ENCODE data around the gene SZRD1.
"Not testable (repeated sequence)": the region's sequence is repeated elsewhere in the genome, so short reads cannot be mapped to it uniquely, and the experiment has no call there.

SZRD1 gene, protein sequence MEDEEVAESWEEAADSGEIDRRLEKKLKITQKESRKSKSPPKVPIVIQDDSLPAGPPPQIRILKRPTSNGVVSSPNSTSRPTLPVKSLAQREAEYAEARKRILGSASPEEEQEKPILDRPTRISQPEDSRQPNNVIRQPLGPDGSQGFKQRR

DNA sequence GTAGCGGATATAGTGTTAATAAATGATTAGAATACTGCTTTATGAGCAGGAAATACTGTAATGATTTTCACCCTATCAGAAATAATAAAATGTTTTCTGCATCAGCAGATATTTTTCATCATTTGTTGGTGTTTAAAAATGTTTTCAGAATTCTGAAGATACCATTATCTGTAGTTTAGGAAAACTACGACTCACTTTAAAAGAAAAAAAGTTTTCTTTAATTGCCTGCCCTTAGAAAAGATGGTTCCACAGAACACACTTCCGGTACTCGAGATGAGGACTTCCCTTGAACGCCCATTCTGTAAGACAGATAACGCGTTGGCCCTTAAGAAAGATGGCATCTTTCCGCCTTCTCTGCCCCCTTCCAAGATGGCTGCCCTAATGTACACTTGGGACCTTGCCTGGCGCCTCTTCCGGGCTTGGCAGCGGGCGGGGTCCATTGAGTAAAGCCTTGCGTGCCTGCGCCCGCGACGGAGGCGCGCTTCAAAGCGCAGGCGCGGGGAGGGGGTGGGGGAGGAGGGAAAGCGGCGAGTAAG lies at the start of gene SZRD1:
SZRD1 (plus strand) TSS at position 521 of the 536 bp plus-strand sequence. CDS start 16 bp downstream, outside the sequence.
- peak; percentile 99 for DNase-seq

DNA sequence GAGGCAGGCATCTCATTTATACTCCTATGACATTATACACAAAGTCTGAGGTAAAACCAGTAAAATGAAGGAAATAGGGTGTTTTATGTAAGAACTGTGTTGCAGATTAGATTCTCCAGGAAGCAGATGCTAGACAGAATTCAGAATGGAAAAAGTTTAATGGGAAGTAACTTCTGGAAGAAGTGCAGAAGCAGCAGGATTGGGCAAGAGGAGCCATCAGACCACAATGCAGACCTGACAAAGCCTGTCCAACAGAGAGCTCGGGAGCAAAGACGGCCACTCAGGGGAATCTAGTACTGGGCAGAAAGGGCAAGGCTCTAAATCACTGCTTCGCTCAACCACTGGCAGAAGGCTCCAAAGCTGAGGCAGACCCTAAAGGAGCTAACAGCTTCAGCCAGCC lies 48.5 kb upstream of the SZRD1 start:
- no peak for DNase-seq

DNA sequence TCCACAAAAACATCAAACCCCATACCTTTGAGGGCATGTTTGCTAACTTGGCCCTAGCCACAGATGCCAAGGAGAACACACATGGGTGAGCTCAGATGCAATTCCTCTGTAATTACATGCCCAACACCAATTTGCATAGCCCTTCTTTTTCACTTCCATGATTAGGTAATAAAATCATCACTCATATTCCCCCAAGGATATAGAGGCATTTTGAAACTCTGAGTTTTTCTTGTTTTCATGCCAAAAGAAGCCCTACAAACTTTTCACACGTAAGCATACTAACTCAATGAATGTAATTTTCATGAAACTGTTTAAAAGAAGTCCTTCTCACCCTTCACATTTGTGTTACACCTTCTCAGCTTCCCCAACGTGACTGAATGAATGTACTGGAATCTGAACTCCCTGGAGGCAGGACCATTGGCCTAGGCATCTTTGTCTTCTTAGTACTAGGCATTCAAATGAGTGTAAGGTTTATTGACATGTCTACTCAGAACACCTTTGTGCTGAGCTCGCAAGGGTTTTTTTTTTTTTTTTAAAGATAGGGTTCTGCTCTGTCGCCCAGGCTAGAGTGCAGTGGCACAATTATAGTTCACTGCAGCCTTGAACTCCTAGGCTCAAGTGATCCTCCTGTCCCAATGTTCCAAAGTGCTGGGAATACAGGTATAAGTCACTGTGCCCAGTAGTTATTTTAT lies 45.7 kb upstream of the SZRD1 start:
- no peak for DNase-seq

DNA sequence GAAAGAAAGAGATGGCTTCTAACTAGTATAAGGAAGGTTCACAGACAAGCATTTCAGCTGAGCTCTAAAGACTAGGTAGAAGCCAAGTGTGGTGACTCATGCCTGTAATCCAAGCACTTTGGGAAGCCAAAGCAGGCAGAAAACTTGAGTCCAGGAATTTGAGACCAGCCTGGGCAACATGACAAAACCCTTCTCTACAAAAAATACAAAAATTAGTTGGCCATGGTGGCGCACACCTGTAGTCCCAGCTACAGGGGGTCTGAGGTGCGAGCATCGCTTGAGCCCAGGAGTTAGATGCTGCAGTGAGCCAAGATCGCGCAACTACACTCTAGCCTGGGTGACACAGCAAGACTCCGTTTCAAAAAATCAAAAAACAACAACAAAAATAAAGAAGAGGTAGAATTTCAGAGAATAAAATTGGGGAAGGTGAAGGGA lies 42.6 kb upstream of the SZRD1 start:
- no peak for DNase-seq

DNA sequence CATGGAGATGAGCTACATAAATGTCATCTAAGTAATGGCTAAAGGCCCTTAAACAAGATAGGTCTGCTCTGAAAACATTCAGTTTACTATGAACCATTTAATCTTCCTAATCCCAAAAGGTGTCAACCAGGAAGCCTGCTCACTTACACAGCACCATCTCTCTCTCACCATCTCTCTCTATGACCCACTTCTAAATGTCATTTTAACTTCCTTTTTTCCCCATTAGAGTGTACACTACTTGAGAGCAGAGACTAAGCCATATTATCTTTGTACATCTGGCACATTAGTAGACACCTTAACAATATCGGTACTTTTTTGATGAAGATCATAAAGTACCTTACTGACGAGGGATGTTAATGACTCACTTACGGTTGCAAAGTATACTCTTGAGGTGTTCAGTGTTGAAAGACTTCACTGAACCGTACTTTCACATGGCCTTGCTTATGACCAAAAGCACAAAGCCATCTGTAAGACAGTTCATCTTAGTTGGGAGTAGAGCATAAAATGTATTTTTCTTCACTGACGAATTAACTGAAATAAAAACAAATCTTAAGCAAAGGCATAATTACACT lies 40.1 kb upstream of the SZRD1 start:
- no peak for DNase-seq

DNA sequence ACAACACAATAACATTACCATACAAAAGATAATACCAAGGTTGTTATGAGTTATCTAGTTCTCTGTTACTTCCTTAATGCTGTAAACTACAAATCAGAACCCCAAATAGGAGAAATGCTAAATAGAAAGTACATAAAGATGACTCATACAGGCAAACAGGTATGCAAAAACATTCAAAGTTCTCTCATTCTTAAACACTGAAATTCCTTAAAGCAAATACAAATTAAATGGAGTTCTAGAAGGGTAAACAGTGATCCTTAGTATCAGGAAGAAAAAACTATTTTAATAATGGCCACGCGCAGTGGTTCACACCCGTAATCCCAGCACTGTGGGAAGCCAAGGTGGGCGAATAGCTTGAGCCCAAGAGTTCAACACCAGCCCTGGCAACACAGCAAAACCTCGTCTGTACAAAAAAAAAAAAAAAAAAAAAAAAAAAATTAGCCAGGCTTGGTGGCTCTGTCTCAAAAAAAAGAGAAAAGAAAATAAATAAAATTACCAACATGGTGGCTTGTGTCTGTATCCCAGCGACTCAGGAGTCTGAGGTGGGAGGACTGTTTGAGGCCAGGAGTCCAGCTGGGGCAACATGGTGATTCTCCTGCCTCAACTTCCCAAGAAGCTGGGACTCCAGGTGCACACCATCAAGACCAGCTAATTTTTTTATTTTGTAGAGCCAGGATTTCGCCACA lies 32.2 kb upstream of the SZRD1 start:
- no peak for DNase-seq

DNA sequence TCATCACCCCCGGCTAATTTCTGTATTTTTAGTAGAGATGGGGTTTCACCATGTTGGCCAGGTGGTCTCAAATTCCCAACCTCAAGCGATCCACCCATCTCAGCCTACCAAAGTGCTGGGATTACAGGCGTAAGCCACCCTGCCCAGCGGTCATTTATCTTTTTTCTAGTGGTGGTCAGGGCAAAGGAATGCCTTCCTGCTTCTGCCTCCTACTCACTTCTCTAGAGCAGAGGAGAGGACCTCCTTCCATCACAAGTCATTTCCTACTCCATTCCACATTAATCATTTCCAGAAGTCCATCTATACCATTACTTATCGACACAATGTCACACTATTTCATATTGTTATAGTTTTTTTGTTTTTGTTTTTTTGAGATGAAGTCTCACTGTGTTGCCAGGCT lies 28.1 kb upstream of the SZRD1 start:
- no peak for DNase-seq

DNA sequence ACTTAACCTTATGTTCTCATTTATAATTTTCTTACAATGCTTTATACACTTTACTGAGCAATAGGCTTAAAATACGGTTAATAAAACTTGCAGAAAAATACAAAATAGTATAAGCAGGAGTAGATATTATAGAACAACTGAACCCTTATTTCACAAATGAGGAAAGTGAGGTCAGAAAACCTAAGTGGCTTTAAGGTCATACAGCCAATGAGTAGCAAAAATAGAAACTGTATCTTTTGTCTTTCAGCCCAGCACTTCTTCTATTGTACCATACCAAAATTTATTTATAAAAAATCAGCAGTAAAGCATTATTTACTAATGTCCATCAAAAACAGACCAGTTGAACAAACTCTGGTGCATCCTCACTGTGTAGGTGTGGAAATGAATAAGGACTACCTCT lies 26.4 kb upstream of the SZRD1 start:
- no peak for DNase-seq

DNA sequence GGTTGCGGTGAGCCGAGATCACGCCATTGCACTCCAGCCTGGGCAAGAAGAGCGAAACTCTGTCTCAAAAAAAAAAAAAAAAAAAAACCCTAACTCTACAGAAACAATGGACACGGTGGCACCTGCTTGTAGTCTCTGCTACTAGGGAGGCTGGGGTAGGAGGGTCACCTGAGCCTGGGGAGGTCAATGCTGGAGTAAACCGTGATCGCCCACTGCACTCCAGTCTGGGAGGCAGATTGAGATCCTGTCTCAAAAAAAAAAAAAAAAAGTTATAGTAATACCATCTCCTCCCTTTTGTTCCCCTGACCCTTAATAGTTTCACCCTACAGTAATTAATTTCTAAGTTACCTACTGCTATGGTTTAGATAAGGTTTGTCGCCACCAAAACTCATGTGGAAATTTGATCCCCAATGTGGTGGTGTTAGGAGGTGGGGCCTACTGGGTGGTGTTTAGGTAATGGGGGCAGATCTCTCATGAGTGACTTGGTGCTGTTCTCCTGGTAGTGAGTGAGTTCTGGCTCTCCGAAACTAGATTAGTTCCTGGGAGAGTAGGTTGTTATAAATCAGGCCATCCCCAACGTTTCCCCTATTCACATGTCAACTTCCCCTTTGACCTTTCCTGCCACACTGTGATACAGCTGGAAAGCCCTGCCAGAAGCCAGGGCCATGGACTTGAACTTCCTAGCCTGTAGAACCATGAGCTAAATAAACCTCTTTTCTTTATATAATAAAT lies 24.5 kb upstream of the SZRD1 start:
- DNase-seq: no peak

DNA sequence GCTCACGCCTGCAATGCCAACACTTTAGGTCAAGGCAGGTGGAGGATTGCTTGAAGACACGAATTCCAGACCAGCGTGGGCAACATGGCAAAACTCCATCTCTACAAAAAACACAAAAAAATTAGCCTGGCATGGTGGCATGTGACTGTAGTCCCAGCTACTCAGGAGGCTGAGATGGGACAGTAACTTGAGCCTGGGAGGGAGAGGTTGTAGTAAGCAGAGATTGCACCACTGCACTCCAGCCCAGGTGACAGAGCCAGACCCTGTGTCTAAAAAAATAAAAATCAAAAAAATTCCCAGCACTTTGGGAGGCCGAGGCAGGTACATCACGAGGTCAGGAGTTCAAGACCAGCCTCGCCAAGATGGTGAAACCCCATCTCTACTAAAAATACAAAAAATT lies 23.8 kb upstream of the SZRD1 start:
- DNase-seq: not testable (repeated sequence)

DNA sequence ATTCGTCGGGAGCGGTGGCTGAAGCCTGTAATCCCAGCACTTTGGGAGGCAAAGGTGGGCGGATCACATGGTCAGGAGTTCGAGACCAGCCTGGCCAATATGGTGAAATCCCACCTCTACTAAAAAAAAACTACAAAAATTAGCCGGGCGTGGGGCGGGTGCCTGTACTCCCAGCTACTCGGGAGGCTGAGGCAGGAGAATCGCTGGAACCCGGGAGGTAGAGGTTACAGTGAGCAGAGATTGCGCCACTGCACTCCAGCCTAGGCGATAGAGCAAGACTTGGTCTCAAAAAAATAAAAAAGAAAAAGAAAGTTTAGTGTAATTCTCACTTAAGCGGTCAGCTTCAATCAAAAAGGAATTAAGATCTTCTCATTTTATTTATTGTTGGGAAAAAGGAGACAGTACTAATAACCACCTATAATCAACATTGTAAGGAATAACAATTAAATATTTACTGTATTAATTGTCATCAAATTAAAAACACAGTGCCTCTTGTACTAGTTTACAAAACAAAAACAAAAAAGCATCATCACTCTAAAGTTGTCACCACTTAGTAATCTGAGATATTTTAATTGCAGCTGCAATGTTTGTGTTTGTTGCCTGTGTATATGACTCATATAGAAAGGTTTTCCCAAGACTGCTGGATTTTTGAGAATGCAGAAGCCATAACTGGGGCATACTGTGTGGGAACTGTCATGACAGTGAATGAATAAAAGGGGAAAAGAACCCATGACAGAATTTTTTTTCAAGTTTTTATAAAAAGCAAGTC lies 18.4 kb upstream of the SZRD1 start:
- no peak for DNase-seq

DNA sequence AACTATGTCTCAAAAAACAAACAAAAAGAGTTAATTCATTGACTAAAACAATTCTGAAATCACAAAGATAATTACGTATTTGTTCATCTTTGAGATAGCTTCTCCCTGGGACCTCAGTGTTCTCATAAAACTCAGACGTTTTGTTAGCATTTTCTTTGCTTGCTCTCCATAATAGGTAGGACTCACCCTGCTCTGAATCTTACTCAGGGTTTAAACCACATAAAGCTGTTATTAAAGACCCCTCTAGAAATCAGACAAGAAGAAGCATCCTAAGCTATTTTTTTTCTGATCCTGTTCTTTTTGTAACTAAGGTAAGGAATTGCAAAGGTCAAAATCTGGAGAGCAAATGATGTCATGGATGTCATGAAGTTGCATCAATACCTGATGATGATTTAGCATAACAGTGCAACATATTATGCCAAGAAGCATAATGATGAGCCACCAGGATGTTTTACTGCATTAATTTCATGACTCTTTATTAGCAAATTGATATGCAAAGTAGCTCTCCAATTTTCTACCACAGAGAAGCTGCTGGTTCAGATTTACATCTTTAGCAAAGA lies 17.1 kb upstream of the SZRD1 start:
- DNase-seq: no peak

DNA sequence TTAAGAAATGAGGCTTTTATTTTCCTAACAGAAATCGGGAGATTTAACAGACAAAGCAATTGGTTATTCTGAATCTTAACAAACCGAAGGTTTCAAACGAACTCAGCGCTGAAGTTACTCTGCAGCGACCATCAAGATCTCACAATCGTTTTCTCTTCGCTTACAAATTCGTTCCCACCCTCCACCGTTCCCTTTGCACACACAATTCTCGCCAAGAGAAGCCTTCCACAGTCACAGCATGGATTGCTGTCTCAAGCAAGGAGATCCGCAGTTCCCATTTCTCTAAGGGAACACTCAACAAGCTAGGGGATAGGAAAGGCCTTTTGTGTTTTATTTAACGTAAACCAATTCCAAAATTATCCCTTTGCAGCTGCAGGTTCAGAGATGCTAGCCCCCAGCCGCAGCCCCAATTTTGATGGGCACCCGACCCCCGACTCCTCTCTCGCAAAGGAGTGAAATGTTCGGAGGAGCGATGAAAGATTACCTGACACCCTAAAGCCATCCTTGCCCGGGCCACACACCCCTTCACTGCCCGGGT lies 15.5 kb upstream of the SZRD1 start:
- peak; percentile 6 for DNase-seq

DNA sequence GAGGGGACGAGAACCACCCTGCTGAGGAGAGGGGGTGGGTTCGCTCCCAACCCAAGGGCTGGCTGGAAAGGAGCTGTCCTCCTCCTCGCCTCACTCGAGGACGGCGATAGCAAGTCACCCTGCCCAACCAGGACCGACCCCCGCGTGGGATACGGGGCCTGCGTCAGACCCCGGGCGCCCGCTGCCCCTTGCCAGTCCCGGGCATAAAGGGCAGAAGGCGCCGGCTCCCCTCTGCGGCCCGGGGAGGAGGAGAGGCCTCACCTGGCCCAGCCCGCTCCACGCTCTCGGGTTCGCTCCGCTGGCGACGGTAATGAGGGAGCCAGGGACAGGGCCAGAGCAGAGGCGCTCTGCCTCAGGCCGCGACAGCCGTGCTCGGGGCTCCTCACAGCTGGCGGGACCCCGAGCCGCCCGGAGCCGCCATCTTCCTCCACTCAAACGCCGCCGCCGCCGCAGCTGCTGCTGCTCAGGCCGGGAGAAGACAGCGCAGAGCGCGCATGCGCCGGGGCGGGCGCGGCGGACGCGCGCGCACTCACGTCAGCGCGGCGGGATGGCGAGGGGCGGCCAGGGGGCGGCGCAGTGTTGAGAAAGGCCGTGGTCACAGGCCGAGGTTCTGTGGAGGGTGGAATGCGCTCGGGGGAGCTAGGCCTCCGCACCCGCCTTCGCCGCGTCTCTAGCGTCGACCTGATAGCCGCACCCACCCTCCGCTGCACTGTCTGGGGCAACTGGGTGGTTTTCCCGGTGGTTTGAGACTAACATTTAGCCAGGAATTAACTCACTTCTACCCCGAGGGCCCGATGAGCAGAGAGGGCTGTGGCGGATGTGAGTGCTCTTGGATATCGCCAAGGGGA lies 14.8 kb upstream of the SZRD1 start, which contains the start of gene FBXO42:
FBXO42 (minus strand) TSS at position 487 of the 848 bp plus-strand sequence. CDS start 37,062 bp downstream, outside the sequence.
- peak; percentile 92 for DNase-seq

DNA sequence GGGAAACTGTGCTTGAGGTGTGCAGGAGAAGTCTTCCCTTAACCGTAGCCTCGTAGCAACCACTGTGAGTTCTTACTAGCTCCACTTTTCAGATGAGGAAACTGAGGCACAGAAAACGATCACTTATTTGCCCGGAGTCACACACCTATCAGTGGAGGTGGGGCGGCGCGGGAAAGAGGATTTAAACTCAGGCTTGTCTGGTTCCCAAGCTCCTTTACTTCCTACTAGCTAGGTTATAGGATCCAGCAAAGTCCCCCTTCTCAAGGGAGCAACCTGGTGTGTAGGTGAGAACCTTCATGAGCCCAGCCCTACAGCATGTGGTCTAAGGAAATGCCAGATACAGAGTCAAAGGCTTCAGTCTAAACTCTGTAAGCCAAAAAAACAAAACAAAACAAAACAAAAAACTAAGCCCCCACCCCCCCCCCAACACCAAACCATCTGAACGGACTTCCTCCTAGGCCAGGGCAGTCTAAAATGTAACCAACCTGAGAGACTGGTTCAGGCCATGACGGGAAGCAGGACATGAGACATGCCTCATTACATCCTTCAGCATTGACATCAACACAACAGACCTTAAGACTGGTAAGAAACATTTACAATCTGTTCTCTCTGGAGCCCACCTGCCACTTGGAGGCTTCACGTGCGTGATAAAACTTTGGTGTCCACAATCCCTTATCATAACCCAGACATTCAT lies 14.1 kb upstream of the SZRD1 start:
- no peak for DNase-seq

DNA sequence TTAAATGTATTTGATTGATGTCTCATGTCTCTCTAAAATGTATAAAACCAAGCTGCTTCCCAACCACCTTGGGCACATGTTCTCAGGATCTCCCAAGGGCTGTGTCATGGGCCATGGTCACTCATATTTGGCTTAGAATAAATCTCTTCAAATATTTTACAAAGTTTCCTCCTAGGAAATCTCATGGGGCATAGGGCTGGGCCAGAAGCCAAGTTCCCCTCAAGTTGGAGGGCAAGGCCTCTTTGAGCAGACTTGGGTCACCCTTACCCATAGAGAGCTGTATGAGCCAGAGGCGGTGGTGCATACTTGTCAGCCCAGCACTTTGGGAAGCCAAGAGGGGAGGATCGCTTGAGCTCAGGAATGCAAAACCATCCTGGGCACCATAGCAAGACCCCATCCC lies 12.4 kb upstream of the SZRD1 start:
- DNase-seq: no peak

DNA sequence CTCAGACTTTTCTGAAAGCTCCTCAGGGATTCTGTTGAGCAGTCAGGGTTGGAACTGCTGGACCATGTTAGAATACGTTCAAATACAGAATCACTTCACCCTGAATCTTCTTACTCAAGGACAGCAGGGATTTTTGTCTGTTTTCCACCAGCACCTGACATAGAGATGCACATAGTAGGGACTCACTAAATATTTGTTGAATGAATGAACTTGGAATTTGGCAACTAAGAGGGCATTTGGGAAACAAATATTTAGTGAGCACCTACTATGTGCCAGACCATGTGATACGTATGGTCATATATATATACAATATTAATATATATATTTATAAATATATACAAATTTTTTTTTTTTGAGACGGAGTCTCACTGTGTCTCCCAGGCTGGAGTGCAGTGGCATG lies 10.2 kb upstream of the SZRD1 start:
- no peak for DNase-seq

DNA sequence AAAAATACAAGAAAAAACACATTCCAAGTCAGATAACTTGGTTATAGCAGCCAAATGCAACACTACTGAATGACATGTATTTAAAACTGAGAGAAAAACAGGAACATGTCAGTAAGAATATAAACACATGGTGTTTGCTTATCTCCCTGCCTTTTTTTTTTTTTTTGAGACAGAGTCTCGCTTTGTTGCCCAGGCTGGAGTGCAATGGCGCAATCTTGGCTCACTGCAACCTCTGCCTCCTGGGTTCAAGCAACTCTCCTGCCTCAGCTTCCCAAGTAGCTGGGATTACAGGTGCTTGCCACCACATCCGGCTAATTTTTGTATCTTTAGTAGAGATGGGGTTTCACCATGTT lies 1.9 kb upstream of the SZRD1 start:
- not testable (repeated sequence) for DNase-seq

DNA sequence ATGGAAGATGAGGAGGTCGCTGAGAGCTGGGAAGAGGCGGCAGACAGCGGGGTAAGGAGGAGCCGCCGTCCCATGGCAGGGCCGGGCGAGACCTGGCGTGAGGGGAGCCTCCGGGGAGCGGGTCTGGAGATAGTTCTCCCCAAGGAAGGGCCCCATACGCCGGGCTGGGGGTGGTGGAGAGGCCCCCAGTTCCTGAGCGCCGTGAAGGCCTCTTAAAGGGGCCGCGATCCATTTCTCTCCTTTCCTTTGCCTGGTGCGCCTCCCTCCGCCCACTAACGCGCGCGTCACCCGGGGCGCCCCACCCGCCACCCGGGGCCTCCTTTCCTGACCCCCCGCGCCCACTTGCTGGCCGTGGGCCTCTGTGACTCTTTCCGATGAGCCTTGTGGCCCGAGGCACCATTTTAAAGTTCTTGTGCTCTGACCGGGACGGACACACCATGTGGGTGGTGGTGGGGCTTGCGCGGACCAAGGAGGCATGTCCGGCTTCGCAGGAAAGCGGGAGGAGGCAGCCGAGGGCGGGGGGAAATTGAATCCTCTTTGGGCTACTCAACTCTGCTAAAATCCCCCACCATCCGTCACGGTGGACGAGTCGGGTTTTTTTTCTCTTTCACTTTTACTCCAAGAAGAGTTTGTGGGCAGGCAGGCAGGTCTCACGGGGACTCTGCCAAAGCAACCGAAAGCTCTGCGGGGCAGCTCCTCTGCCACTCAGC lies 371 bp downstream of the SZRD1 start:
- DNase-seq: peak; percentile 72
